ENCODE data around the gene TOMM40. TPM values are rescaled to one million over a fixed set of nuclear protein-coding genes. Genes with fewer than 3 reads are reported as not detected.
"Not testable (repeated sequence)": the region's sequence is repeated elsewhere in the genome, so short reads cannot be mapped to it uniquely, and the experiment has no call there.

The TOMM40 gene
- polyA plus RNA-seq, 3 donors, result 25.6 to 60.5 (median 26.4) TPM

- 55 to 64% (median 58%) methylated on average over 22 to 23 of the region's 23 CpGs for WGBS, 3 donors
- H3K27ac ChIP-seq (ENCODE audit: low read depth, low read length), result not testable (repeated sequence)
Observed at GRCh38 chr19:44913512-44914432, 22.7 kb downstream of the TOMM40 start.

GRCh38 chr19:44914433-44915206 is 23.6 kb downstream of the TOMM40 start, which contains the start of gene APOC1:
TSS of gene APOC1 (plus strand) at chr19:44914608. CDS start at chr19:44914892, 284 bp downstream.
- WGBS, 3 donors, result 6 to 14% (median 11%) methylated on average over 21 to 26 of the region's 28 CpGs
- not testable (repeated sequence) for H3K27ac ChIP-seq (ENCODE audit: low read depth, low read length)

- WGBS, 3 donors, result 71 to 79% (median 77%) methylated on average over 8 of the region's 8 CpGs
- no peak overlapping the region for H3K27ac ChIP-seq (ENCODE audit: low read depth, low read length)
Observed at GRCh38 chr19:44924243-44924725, 33.2 kb downstream of the TOMM40 start.

GRCh38 chr19:44925114-44925891 is 34.2 kb downstream of the TOMM40 start:
- no peak overlapping the region for H3K27ac ChIP-seq (ENCODE audit: low read depth, low read length)
- WGBS, 3 donors, result 16 to 52% (median 19%) methylated on average over 8 of the region's 8 CpGs

- 41 to 50% (median 50%) methylated on average over 15 to 19 of the region's 19 CpGs for WGBS, 3 donors
- not testable (repeated sequence) for H3K27ac ChIP-seq (ENCODE audit: low read depth, low read length)
Observed at GRCh38 chr19:44926245-44927077, 35.4 kb downstream of the TOMM40 start.

- H3K27ac ChIP-seq (ENCODE audit: low read depth, low read length), result no peak overlapping the region
- WGBS, 3 donors, result 27 to 58% (median 33%) methylated on average over 5 of the region's 5 CpGs
Observed at GRCh38 chr19:44927746-44928145, 36.7 kb downstream of the TOMM40 start.

- WGBS, 3 donors, result 52 to 91% (median 91%) methylated on average over 7 of the region's 7 CpGs
- no peak overlapping the region for H3K27ac ChIP-seq (ENCODE audit: low read depth, low read length)
Observed at GRCh38 chr19:44930088-44930487, 39.0 kb downstream of the TOMM40 start.

GRCh38 chr19:44931541-44931940 is 40.5 kb downstream of the TOMM40 start:
- WGBS, 3 donors, result 90 to 94% (median 94%) methylated on average over 4 of the region's 4 CpGs
- no peak overlapping the region for H3K27ac ChIP-seq (ENCODE audit: low read depth, low read length)

GRCh38 chr19:44939668-44940067 is 48.6 kb downstream of the TOMM40 start:
- 58 to 94% (median 70%) methylated on average over 4 to 5 of the region's 5 CpGs for WGBS, 3 donors
- no peak overlapping the region for H3K27ac ChIP-seq (ENCODE audit: low read depth, low read length)

GRCh38 chr19:44942067-44942571 is 51.1 kb downstream of the TOMM40 start, which contains the start of gene APOC4:
TSS of gene APOC4 (plus strand) at chr19:44942237. CDS start at chr19:44942278, 41 bp downstream.
- WGBS, 3 donors, result 86 to 91% (median 89%) methylated on average over 14 of the region's 14 CpGs

GRCh38 chr19:44943801-44944249 is 52.8 kb downstream of the TOMM40 start:
- WGBS, 3 donors, result 31 to 68% (median 40%) methylated on average over 10 of the region's 10 CpGs
- no peak overlapping the region for H3K27ac ChIP-seq (ENCODE audit: low read depth, low read length)

More at GRCh38 chr19:44942067-44942571, 51.1 kb downstream of the TOMM40 start, which contains the start of gene APOC4:
- H3K27ac ChIP-seq (ENCODE audit: low read depth, low read length), result no peak within 1 kb of the TSS

GRCh38 chr19:44947041-44947581 is 56.1 kb downstream of the TOMM40 start:
- WGBS, 3 donors, result 73 to 93% (median 82%) methylated on average over 13 of the region's 13 CpGs
- H3K27ac ChIP-seq (ENCODE audit: low read depth, low read length), result no peak overlapping the region

GRCh38 chr19:44948237-44948636 is 57.2 kb downstream of the TOMM40 start:
- H3K27ac ChIP-seq (ENCODE audit: low read depth, low read length), result no peak overlapping the region
- 78 to 88% (median 83%) methylated on average over 5 of the region's 5 CpGs for WGBS, 3 donors

- no peak overlapping the region for H3K27ac ChIP-seq (ENCODE audit: low read depth, low read length)
- 86 to 92% (median 90%) methylated on average over 4 to 5 of the region's 5 CpGs for WGBS, 3 donors
Observed at GRCh38 chr19:44948763-44949374, 57.8 kb downstream of the TOMM40 start.

GRCh38 chr19:44949550-44949949 is 58.5 kb downstream of the TOMM40 start:
- H3K27ac ChIP-seq (ENCODE audit: low read depth, low read length), result no peak overlapping the region
- WGBS, 3 donors, result 69 to 88% (median 87%) methylated on average over 9 of the region's 9 CpGs
